Measurements from ENCODE around the gene GFOD1. TPM values are rescaled to one million over a fixed set of nuclear protein-coding genes. Genes with fewer than 3 reads are reported as not detected.

GFOD1 gene
- total and polyA plus RNA-seq, 7 donors: 5.9 to 34.2 (median 16.7) TPM

DNA sequence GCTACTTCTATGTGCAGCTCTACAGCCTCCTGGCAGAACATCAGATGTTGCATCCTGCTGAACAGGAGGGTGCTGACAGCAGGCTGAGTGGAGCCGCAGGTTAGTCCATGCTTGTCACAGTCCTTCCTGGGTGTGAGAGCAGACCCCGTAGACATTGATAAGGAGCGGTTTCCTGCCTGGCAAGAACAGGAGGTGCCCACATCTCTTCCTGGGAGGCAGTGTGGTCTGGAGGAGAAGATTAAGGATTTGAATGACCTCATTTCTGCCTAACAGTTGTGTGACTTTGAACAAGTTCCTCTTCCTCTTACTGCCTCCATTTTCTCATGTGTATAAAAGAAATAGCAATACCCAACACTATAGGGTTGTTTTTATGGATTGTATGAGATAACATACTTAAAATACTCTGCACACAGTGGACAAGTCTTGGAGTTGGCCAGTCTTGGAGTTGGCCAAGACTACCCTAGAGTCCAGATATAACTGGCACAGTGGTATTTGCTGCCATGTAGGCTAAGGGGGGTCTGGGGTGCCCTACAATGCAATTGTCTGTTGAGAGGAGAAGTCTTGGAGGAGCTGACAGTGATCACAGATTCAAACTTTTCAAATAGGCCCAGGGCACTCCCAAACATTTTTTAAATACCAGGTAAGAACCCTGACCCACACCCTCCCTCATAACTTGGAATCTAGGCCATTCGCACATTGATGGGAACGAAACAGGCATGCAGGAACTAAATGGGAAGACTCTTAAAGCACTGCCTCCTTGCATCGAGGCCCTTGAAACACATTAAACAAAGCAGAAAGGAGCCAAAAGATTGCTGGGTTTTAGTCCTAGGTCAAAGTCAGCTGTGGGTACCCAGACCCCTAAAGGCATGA lies 126.5 kb downstream of the GFOD1 start:
- peak in 1 of 4 donors; percentile 69 for ATAC-seq
- peaks cover 2% of the 10 kb centered on the region for H3K4me1 ChIP-seq
- intact Hi-C loops (cut with DNase I): no loop called here

DNA sequence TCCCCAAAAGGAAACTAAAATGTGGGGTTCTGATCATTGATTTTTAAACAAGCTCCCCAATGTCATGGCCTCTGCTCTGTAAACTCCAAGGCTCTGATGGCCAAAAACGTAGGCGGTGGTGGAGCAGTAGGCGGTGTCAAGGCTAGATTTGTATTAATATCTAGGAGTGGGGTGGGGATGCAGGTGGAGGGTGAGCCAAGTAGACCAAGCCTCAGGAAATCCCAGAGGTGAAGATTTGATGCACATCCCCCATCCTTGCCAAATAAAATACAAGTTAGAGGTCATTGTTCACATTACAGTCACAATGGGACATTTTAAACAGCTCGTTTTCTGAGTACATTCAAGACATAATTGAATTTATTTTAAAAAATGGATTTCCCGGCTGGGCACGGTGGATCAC lies 128.1 kb downstream of the GFOD1 start:
- H3K27me3 ChIP-seq (ENCODE audit: insufficient read depth in 3 of 3, low read length in 2 of 3): no peaks in the 10 kb centered on the region
- H3K4me1 ChIP-seq: peaks cover 10% of the 10 kb centered on the region
- TF ChIP-seq, protein P1, sequence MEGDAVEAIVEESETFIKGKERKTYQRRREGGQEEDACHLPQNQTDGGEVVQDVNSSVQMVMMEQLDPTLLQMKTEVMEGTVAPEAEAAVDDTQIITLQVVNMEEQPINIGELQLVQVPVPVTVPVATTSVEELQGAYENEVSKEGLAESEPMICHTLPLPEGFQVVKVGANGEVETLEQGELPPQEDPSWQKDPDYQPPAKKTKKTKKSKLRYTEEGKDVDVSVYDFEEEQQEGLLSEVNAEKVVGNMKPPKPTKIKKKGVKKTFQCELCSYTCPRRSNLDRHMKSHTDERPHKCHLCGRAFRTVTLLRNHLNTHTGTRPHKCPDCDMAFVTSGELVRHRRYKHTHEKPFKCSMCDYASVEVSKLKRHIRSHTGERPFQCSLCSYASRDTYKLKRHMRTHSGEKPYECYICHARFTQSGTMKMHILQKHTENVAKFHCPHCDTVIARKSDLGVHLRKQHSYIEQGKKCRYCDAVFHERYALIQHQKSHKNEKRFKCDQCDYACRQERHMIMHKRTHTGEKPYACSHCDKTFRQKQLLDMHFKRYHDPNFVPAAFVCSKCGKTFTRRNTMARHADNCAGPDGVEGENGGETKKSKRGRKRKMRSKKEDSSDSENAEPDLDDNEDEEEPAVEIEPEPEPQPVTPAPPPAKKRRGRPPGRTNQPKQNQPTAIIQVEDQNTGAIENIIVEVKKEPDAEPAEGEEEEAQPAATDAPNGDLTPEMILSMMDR (IDR thresholded peaks at IDR 0.05): no peak
- 69 to 79% (median 74%) methylated on average over 6 of the region's 6 CpGs for WGBS, 3 donors
- no peaks in the 10 kb centered on the region for H3K9me3 ChIP-seq
- no peak overlapping the region for H3K27ac ChIP-seq
- DNase-seq (no peak), ATAC-seq (no peak)
- H3K4me3 ChIP-seq: no peak overlapping the region
- intact Hi-C loops (cut with DNase I): loop anchor here in 1 of 2 donors (10.0 kb wide), 1 partner anchor 46 kb away; no protein-coding TSS in a partner anchor
- peaks cover 0 to under 1% of the 10 kb centered on the region in 2 donors for H3K36me3 ChIP-seq (ENCODE audit: insufficient read depth in 1 of 2, low read depth in 1 of 2)

More for the DNA sequence above, 126.5 kb downstream of the GFOD1 start:
- no peaks in the 10 kb centered on the region for H3K27me3 ChIP-seq (ENCODE audit: insufficient read depth in 3 of 3, low read length in 2 of 3)
- DNase-seq: no peak
- 86 to 93% (median 90%) methylated on average over 6 of the region's 6 CpGs for WGBS, 3 donors
- H3K36me3 ChIP-seq (ENCODE audit: insufficient read depth in 1 of 2, low read depth in 1 of 2): peaks cover 0 to 14% of the 10 kb centered on the region in 2 donors
- no peaks in the 10 kb centered on the region for H3K9me3 ChIP-seq
- H3K27ac ChIP-seq: no peak overlapping the region
- TF ChIP-seq, protein P1 (IDR thresholded peaks at IDR 0.05): no peak
- no peak overlapping the region for H3K4me3 ChIP-seq

DNA sequence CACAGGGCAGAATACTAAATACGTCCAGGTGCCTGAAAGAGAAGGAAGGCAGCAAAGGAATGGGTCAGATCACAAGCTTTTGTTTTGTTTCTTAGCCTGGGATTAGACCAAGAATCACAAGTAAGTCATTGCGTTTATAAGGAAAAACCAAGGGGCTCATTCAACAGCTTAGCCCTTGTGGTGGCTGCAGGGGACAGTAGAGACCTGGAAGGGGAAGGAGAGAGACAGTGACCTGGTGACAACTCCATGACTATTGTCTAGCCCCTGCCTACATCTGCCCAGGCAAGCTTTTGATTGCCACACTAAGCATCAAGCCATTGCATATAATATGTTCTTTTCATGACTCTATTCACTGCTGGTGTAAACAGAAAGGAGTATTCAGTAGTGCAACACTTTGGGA lies 128.9 kb downstream of the GFOD1 start:
- Histone ChIP-seq H3K4me3 (no peak overlapping the region), H3K27me3 (ENCODE audit: insufficient read depth in 3 of 3, low read length in 2 of 3) (no peaks in the 10 kb centered on the region), H3K9me3 (no peaks in the 10 kb centered on the region), H3K4me1 (peaks cover 10% of the 10 kb centered on the region), H3K36me3 (ENCODE audit: insufficient read depth in 1 of 2, low read depth in 1 of 2) (no peaks in the 10 kb centered on the region), H3K27ac (no peak overlapping the region)
- DNase-seq (no peak), ATAC-seq (no peak)
- TF ChIP-seq, protein P1 (IDR thresholded peaks at IDR 0.05): no peak
- intact Hi-C loops (cut with DNase I): loop anchor here in 1 of 2 donors (10.0 kb wide), 1 partner anchor 46 kb away; no protein-coding TSS in a partner anchor
- WGBS, 3 donors: 82 to 88% (median 85%) methylated on average over 2 of the region's 2 CpGs

DNA sequence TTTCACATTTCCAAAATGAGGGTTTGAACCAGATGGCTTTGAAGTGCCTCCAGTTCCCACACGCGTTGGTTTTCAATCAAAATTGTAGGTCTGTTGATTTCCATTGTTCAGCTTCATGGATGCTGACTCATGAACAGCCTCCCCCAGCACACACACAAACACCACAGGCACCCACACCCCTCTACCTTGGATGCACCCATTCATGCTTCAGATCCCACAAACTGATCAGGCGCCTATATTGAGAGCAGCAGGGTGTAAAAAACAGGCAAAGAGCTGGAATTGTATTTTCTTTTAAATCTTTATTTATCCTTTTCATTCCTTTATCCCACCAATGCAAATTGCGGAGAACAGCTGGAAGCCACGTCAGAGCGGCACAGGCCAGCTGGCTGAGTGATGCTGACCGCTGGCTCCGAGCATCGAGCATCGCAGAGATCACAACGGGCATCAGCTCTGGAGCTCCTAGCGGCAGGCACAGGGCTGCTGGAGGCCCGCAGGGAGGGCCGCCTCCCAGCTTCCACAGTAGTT lies 129.8 kb downstream of the GFOD1 start:
- no peaks in the 10 kb centered on the region for H3K27me3 ChIP-seq (ENCODE audit: insufficient read depth in 3 of 3, low read length in 2 of 3)
- TF ChIP-seq, protein P1 (IDR thresholded peaks at IDR 0.05): no peak
- peak in 1 of 4 donors; percentile 58 for ATAC-seq
- DNase-seq: no peak
- intact Hi-C loops (cut with DNase I): loop anchor here in 1 of 2 donors (10.0 kb wide), 1 partner anchor 47 kb away; no protein-coding TSS in a partner anchor
- no peaks in the 10 kb centered on the region for H3K36me3 ChIP-seq (ENCODE audit: insufficient read depth in 1 of 2, low read depth in 1 of 2)
- H3K9me3 ChIP-seq: no peaks in the 10 kb centered on the region
- peaks cover 10% of the 10 kb centered on the region for H3K4me1 ChIP-seq
- 42 to 59% (median 45%) methylated on average over 14 of the region's 14 CpGs for WGBS, 3 donors
- H3K27ac ChIP-seq: no peak overlapping the region
- H3K4me3 ChIP-seq: no peak overlapping the region

Data from psoas muscle (tissue), 8 donors.